NCI-H2107 treated with DMSO at 0.1 percent for 48 hours (cell line): ENCODE results near the gene CCDC24.

Source experiments
- DNase-seq: peaks from one replicate; lab custom pipeline; 2025; ENCODE audit not compliant: unreplicated experiment; lab: John Stamatoyannopoulos, UW

The CCDC24 gene

DNA sequence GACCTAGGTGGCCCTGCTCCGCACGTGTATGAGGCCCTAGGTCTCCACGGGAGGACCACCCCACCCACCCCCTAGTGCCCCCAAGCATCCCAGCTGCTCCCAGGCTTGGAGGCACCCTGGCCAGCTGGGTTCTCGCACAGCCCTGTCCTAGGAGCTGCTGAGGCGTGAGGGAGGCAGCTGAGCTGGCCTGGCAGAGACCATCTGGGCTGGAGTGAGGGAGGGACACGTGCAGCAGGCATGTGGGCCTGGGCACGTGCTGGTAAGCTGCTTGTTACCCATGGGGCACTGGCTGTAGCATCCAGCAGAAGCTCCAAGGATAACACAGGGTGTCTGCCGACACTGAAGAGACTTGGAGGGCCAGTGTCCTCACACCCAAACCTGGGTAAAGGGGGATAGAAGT, 29.8 kb downstream of the CCDC24 start:
- DNase-seq = no peak

DNA sequence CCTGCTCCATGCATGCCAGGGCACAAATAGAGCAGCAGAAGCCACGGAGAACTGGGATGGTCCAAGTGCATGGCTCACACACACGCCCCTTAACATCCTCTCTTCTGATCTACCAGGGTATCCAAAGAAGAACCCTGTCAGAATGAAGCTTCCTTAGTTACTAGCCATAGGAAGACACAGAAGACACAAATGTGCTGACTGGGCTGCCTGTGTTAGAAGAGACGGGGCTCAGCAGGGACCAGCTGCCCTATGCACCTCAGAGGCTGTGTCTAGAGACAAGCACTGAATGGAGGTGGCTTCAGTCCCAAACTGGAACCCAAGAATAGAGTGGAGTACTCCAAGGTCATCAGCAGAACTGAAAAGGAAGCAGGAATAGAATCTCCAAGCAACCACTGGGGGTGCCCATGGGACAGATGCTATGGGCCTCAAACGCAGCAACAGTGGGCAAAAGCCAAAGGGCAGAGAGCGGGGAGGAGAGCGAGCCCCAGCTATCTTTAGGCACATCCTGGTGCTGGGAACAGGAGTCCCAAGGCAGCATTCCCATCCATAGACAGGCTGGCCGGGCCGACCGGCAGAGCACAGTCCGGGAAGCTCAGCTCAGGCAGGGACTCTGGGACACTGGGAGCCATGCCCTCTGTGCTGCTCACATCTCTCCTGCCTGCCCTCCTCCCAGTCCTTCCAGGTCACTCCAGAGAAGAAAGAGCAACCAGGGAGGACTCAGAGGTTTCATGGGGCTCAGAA, 30.4 kb downstream of the CCDC24 start:
- DNase-seq = no peak

GRCh38 chr1:44024031-44024902, 32.9 kb downstream of the CCDC24 start:
- DNase-seq = no peak

- DNase-seq = no peak
Measured at GRCh38 chr1:44024903-44025525, 33.6 kb downstream of the CCDC24 start.

DNA sequence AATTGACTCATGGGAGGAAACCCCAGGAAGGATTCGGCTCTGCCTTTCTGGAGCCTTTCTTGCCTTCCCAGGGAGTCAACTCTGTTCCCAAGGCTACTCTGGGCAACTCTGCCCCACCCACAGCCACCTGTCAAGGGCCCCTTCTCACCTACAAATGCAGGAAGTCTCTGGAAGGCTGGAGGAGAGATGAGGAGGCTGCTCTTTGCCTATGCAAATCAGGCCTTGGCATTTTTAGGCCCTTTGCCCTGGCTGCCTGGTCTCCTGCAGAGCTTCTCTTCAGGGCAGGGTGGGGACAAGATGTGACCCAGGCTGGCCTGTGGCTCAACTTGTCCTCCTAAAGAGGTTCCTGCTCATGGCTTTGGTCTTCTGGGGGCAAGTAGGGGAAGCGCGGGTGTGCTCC, 34.4 kb downstream of the CCDC24 start:
- DNase-seq = no peak

- no peak for DNase-seq
Measured at GRCh38 chr1:44027320-44027719, 35.9 kb downstream of the CCDC24 start.

DNA sequence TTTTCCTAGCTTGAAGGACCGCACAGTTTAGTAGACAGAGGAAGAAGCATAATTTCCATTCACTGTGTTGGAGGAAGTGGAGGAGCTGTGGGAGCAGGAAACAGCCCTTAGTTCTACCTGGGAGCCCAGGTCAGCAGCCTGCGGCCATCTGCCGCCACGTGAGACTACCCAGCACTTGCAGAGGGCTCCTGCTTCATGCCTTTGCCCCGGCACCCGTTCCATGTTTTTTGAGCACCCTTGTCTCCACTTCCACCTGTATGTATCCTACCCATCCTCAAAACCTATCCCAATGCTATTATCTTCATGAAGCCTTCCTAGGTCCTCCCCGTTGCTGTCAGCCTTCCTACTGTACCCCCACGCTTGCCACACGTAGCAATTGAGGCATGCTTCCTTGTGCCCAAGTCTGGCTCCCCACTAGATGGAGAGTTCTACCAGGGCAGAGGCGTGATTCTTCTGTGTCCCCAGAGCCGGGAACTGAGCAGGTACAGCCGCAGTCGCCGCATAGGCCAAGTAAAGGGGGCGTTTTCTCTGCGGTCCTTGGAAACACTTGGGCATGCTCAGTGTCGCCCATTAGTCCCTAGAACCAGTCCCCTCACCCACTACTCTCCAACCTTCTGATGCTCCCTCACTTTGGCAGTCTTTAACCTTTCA, 38.0 kb downstream of the CCDC24 start:
- peak; percentile 76 for DNase-seq

DNA sequence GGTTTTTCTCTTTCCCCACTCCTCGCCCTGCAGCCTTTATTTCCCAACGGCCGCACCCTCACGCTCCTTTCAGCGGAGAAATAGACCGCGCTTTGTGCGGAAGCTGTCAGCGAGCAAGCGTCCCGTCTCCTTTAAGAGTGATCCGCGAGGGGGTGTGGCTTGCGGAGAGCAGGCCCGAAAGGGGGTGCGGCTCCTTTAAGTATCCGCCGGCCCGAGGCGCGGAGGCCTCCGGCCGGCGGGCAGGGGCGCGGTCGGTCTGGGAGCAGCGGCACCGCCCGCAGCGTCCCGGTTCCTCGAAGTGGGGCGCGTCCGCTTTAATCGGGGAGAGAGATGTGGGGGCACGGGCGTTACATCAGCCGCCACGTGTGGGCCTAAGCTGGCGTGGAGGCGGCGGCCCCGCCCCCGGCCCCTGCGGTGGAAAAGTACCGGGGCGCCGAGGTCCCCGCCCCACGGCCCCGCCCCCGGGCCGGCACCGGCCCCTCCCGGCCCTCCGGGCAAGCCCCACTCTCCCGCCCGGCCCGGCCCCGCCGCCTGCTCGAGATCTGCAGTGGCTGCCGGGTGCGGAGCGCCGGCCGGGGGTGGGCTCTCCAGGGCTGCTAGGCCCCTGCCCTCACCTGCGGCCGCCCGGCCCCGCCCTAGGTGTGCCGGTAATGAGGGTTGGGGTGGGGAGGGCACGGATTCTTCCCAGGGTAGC, 38.7 kb downstream of the CCDC24 start:
- DNase-seq = peak; percentile 79

- DNase-seq = no peak
Measured at GRCh38 chr1:44030605-44031251, 39.3 kb downstream of the CCDC24 start.

- DNase-seq = peak; percentile 54
Measured at GRCh38 chr1:44031252-44032169, 40.1 kb downstream of the CCDC24 start, which contains the start of gene SLC6A9. Gene SLC6A9, minus strand, starts transcription at chr1:44031462. Its CDS starts 7,185 bp downstream, at chr1:44024277.

DNA sequence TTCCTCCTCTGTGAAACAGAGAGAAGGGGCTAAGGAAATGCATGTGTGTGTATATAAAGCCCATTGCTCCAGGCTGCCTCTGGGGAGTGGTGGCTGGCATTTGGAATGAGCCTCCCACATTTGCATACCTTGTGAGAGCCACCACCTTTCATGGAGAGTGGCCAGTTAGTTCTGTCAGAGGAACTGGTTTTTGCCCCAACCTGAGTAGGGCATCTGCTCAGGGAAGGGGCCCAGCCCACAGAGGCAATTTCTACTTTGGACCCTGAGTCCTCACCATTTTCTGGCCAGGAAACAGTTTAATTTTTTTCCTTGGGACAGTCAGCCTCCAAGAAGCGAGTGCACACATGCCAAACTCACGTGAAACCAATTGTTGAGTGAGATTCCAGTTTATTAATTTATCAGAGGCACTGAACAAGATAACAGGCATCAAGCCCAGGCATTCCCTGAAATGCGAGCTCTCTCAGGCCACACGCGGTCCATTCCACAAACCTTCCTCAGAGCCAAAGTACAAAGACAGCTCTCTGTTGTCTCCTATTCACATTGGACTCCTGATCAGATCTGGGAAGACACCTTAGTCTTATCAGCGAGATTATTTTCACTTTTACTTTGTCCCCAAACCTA, 40.9 kb downstream of the CCDC24 start:
- DNase-seq = no peak

GRCh38 chr1:44033041-44033575, 41.7 kb downstream of the CCDC24 start:
- no peak for DNase-seq

DNA sequence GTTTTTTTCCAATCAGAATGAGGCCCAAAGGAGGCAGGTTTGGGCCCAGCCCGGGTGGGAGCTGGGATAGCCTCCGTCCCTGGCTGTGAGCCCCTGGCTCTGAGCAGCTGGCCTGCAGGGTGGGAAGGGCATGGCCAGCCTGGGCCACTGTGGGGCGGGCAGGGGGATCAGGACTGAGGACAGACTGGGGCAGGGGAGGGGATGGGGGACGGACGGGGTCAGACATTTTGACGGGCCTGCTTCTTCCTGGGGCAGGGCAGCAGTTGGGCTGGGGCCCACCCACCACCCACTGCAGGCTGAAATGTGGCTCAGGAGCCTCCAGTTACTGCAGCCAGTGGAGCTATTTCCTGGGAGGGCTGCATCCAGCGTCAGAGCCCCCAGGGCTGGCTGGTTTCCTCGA, 42.4 kb downstream of the CCDC24 start:
- DNase-seq = no peak

DNA sequence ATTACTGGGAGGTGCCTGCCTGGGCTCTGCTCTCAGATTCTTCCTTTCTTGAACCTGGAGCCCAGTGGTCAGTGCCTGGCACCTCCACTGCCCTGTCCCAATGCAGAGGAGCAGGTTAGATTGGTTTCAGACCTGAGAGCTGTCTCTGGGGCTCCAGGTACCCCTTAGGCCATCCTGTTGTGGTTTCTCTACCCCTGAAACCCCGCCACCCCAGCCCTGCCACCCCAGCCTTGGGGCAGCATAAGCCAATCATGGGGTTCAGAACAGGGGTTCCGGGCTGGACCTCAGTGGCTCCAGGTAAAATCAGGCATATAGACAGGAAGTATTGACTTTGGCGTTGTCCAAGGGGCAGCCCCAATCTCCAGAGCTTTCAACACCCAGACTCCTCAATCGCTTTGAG, 43.0 kb downstream of the CCDC24 start:
- no peak for DNase-seq

DNA sequence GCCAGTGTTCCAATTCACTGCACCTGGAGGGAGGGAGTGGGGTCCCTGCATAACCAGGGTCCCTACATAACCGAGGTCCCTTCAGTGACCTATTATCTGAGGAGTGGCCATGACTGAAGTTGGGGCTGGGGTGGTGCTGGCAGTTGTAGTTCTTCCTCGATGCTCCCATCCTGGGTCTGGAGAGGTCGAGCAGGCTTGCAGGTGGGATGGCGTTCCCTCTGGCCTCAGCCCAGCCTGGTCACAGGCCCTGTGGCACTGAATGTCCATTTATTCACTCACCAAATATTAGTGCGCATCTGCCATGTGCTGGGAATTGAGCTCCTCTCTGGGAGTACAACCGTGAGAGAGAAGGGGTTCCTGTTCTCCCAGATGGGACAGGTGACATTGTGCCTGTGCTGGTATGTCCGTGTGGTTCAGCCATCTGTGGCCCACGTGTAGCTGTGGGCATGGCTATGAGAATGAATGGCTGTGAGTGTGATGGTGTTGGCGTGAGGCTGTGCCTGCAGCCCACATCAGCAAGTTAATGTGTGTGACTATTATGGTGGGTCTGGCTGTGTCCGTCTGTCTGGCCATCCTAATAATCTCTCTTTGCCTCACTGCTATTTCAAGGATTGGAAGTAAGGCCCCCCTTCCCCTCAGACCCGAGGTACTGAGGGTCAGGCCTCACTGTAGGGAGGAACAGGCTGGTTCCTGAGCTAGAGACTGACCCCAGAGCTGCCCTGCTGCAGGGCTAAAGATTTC, 43.7 kb downstream of the CCDC24 start:
- DNase-seq = no peak

DNA sequence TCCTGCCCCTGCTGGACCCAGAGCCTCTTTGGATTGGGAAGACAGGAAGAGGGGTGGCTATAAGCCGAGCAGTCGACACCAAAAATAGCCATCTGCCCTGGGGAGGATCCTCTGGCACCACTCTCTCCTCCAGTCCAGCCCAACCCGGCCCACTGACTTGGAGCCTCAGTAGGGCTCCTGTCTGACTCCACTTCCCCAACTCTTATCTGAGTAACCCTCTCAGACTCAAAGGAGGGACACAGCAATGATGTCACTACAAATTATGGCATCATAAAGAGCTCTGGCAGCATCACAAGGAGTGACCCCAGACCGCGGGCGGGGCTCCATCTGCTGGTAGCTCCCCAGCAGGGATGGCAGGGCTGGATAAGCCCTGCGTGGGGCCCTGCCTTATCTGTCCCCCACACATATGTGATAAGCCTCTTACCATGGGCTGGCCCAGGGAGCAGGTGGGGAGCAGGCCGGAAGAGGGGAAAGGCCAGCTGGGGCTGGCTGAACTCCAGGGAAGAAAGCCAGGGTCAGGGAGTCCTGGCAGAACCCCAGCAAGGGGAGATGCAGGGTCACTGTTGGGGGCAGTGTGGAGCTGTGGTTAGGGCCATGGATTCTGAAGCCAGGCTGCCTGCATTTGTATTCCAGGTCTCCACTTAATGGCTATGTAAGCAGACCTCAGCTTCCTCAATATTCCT, 44.5 kb downstream of the CCDC24 start:
- DNase-seq = no peak
